Trophoblast cell (in vitro differentiated cells and primary cell): ENCODE data around the gene WWTR1.

Source experiments
- DNase-seq, 2 donors: peaks; one replicate each; pipeline ENCODE4 v3.0.0-alpha.2; 2016
- H2AFZ ChIP-seq: 2 replicates; pipeline ENCODE4 v1.6.1; 2013; ENCODE audit warnings: low read length, moderate library complexity, mild to moderate bottlenecking; ENCODE audit not compliant: insufficient read depth, poor library complexity
- H2AK5ac ChIP-seq: 2 replicates; pipeline ENCODE4 v1.6.1; 2013; ENCODE audit warnings: mild to moderate bottlenecking, low read length
- H2BK120ac ChIP-seq: 2 replicates; pipeline ENCODE4 v1.6.1; 2013; ENCODE audit warnings: low read length, mild to moderate bottlenecking, moderate library complexity; ENCODE audit not compliant: insufficient read depth, poor library complexity
- H2BK12ac ChIP-seq: 2 replicates; pipeline ENCODE4 v1.6.1; 2013; ENCODE audit warnings: mild to moderate bottlenecking, low read length, moderate library complexity
- H2BK5ac ChIP-seq: 2 replicates; pipeline ENCODE4 v1.6.1; 2013; ENCODE audit warnings: low read length, low read depth, moderate library complexity, mild to moderate bottlenecking; ENCODE audit not compliant: poor library complexity
- H3K14ac ChIP-seq: 2 replicates; pipeline ENCODE4 v1.6.1; 2013; ENCODE audit warnings: mild to moderate bottlenecking, low read length
- H3K18ac ChIP-seq: 2 replicates; pipeline ENCODE4 v1.6.1; 2013; ENCODE audit warnings: mild to moderate bottlenecking, low read length
- H3K23ac ChIP-seq: 2 replicates; pipeline ENCODE4 v1.6.1; 2013; ENCODE audit warnings: low read length
- H3K27ac ChIP-seq: 2 replicates; pipeline ENCODE4 v1.5.1; 2013; ENCODE audit warnings: low read depth, mild to moderate bottlenecking, inconsistent platforms, low read length, moderate library complexity
- H3K27me3 ChIP-seq: 2 replicates; pipeline ENCODE4 v1.6.1; 2013; ENCODE audit warnings: inconsistent platforms, mild to moderate bottlenecking, low read length, moderate library complexity; ENCODE audit not compliant: insufficient read depth
- H3K36me3 ChIP-seq, 2 experiments: 1 replicate in 1 of 2; 2 replicates in 1 of 2; pipeline ENCODE4 v1.6.1; 2013; ENCODE audit warnings: low read length in 2 of 2, mild to moderate bottlenecking in 2 of 2, moderate library complexity in 1 of 2; ENCODE audit not compliant: insufficient read depth in 2 of 2, control insufficient read depth in 1 of 2
- H3K4ac ChIP-seq: 2 replicates; pipeline ENCODE4 v1.6.1; 2013; ENCODE audit warnings: low read depth, mild to moderate bottlenecking, low read length, moderate library complexity
- H3K4me1 ChIP-seq, 2 experiments: 1 replicate in 1 of 2; 2 replicates in 1 of 2; pipeline ENCODE4 v1.6.1; 2013; ENCODE audit warnings: low read length in 2 of 2, mild to moderate bottlenecking in 2 of 2, moderate library complexity in 1 of 2; ENCODE audit not compliant: insufficient read depth in 2 of 2, control insufficient read depth in 1 of 2
- H3K4me2 ChIP-seq: 2 replicates; pipeline ENCODE4 v1.6.1; 2013; ENCODE audit warnings: inconsistent platforms, mild to moderate bottlenecking, low read length, moderate library complexity
- H3K4me3 ChIP-seq: 2 replicates; pipeline ENCODE4 v1.5.1; 2013; ENCODE audit warnings: mild to moderate bottlenecking, low read depth, low read length, inconsistent platforms
- H3K79me1 ChIP-seq: one replicate; pipeline ENCODE4 v1.6.1; 2013; ENCODE audit warnings: low read length
- H3K79me2 ChIP-seq: 2 replicates; pipeline ENCODE4 v1.6.1; 2013; ENCODE audit warnings: low read length, mild to moderate bottlenecking; ENCODE audit not compliant: control insufficient read depth, insufficient read depth, poor library complexity
- H3K9ac ChIP-seq: 2 replicates; pipeline ENCODE4 v1.6.1; 2013; ENCODE audit warnings: mild to moderate bottlenecking, low read length
- H3K9me3 ChIP-seq: 2 replicates; pipeline ENCODE4 v1.6.1; 2013; ENCODE audit warnings: low read depth, mild to moderate bottlenecking, control low read depth, inconsistent platforms, low read length; ENCODE audit not compliant: insufficient read depth
- H4K12ac ChIP-seq: 2 replicates; pipeline ENCODE4 v1.6.1; 2013; ENCODE audit warnings: low read depth, mild to moderate bottlenecking, low read length, moderate library complexity
- H4K8ac ChIP-seq: 2 replicates; pipeline ENCODE4 v1.6.1; 2013; ENCODE audit warnings: low read depth, mild to moderate bottlenecking, low read length, moderate library complexity
- H4K91ac ChIP-seq: one replicate; pipeline ENCODE4 v1.6.1; 2013; ENCODE audit warnings: low read depth, mild to moderate bottlenecking, low read length, moderate library complexity
- WGBS: extraction: QIAGEN DNeasy Blood & Tissue Kit; methylation state at CpG from one replicate; pipeline ENCODE4 v1.1.7; 2013; ENCODE audit warnings: missing lambda C conversion rate; ENCODE audit not compliant: insufficient read length, insufficient coverage; ENCODE audit errors: extremely low coverage; 5-methylcytosine and 5-hydroxymethylcytosine counted together

The WWTR1 gene

DNA sequence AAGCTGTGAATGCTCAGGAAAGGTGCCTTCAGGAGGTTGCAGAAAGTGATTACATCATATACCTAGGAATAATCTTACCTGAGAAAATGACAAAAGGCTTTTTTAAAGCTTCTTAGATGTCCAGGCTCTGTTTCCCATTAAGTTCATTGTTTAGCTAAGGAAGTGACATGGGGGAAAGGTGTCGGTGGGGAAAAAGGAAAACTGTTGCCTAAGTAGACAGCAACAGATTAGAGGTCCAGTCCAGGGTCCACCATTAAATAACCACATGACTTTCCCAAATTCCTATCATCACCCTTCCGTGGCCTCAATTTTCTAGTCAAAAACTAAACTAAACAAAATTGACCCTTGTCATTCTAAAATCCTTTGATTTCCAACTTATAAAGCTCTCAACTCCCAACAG lies 4.3 kb downstream of the WWTR1 start:
- peak overlapping the region; percentile 16 for H3K4me2 ChIP-seq
- no peak overlapping the region for H3K27ac ChIP-seq
- no peak overlapping the region for H2BK120ac ChIP-seq
- H3K14ac ChIP-seq, result no peak overlapping the region
- H3K23ac ChIP-seq, result no peak overlapping the region
- no peak overlapping the region for H2BK12ac ChIP-seq
- no peak for DNase-seq
- peaks cover 20% of the 10 kb centered on the region for H3K79me1 ChIP-seq
- no CpG with 5 or more reads among the region's 2 CpGs for WGBS
- H3K18ac ChIP-seq, result no peak overlapping the region
- H3K79me2 ChIP-seq, result peaks cover 27% of the 10 kb centered on the region
- H3K36me3 ChIP-seq, result peaks cover 11 to 19% of the 10 kb centered on the region in 2 experiments
- H4K91ac ChIP-seq, result no peak overlapping the region
- no peaks in the 10 kb centered on the region for H3K27me3 ChIP-seq
- no peaks in the 10 kb centered on the region for H3K9me3 ChIP-seq
- H3K9ac ChIP-seq, result no peak overlapping the region
- no peak overlapping the region for H3K4me3 ChIP-seq
- no peak overlapping the region for H2BK5ac ChIP-seq
- H3K4ac ChIP-seq, result peak overlapping the region; percentile 80
- H2AFZ ChIP-seq, result no peak overlapping the region
- no peak overlapping the region for H4K12ac ChIP-seq
- H3K4me1 ChIP-seq, result peaks cover 2 to 13% of the 10 kb centered on the region in 2 experiments
- H4K8ac ChIP-seq, result no peak overlapping the region
- H2AK5ac ChIP-seq, result no peak overlapping the region

DNA sequence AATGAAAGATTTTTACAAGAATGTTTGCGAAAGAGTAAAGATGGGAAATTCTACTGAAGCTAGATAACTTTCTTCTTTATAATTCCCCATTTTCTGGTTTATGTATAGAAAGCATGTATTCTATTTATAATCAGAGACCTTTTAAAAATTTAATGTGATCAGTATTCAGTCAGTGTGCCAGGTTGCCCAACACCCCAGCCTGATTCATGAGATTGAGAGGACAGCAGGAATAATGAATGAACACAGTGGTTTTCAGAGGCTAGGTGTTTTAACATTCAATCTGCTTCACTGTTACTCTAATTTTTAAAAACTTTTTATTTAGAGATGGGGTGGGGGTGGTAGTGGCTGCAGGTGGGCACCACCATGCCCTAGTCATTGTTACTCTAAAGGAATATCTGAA lies 4.7 kb downstream of the WWTR1 start:
- Histone ChIP-seq H3K36me3 (peaks cover 12 to 23% of the 10 kb centered on the region in 2 experiments), H2BK5ac (no peak overlapping the region), H3K27me3 (no peaks in the 10 kb centered on the region), H2BK120ac (no peak overlapping the region), H2AK5ac (no peak overlapping the region), H3K23ac (no peak overlapping the region), H4K91ac (no peak overlapping the region), H3K27ac (no peak overlapping the region), H3K4ac (peak overlapping the region; percentile 80), H3K79me2 (peaks cover 23% of the 10 kb centered on the region), H3K4me1 (peaks cover under 1 to 11% of the 10 kb centered on the region in 2 experiments), H3K79me1 (peaks cover 16% of the 10 kb centered on the region), H4K12ac (no peak overlapping the region), H4K8ac (no peak overlapping the region), H2BK12ac (no peak overlapping the region), H3K14ac (no peak overlapping the region), H3K9me3 (no peaks in the 10 kb centered on the region), H2AFZ (no peak overlapping the region), H3K4me2 (no peak overlapping the region), H3K9ac (no peak overlapping the region), H3K18ac (no peak overlapping the region), H3K4me3 (no peak overlapping the region)
- WGBS, result no CpG with 5 or more reads among the region's 1 CpG
- DNase-seq, result no peak

DNA sequence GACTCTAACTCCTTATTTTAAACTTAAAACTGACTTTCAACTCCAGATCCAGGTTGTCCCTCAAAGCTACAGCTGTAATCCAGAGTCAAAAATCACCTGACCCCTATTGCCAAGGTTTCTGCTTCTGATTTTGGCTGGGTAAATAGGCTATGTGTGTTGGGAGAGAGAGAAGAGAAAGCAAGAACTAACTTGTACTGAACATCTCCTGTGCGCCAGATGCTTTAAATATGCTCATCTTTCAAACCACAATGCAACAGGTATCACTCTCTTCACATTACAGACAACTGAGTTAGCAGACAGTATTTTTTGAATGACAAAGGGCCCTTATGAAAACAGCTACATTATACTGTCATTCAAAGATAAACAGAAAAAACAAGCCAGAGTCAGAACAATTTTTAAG lies 7.0 kb downstream of the WWTR1 start:
- no peak overlapping the region for H2AK5ac ChIP-seq
- no peak overlapping the region for H2AFZ ChIP-seq
- no peak overlapping the region for H3K4ac ChIP-seq
- no peak overlapping the region for H3K4me2 ChIP-seq
- H3K36me3 ChIP-seq, result peaks cover 14 to 28% of the 10 kb centered on the region in 2 experiments
- no peak overlapping the region for H3K23ac ChIP-seq
- H3K14ac ChIP-seq, result no peak overlapping the region
- no peak for DNase-seq
- H3K4me3 ChIP-seq, result no peak overlapping the region
- H4K91ac ChIP-seq, result no peak overlapping the region
- no CpG with 5 or more reads among the region's 1 CpG for WGBS
- H4K8ac ChIP-seq, result no peak overlapping the region
- peaks cover 7% of the 10 kb centered on the region for H3K79me2 ChIP-seq
- no peak overlapping the region for H2BK12ac ChIP-seq
- no peak overlapping the region for H2BK5ac ChIP-seq
- no peak overlapping the region for H3K27ac ChIP-seq
- H3K9ac ChIP-seq, result no peak overlapping the region
- H3K18ac ChIP-seq, result no peak overlapping the region
- no peaks in the 10 kb centered on the region for H3K27me3 ChIP-seq
- H3K79me1 ChIP-seq, result no peaks in the 10 kb centered on the region
- no peaks in the 10 kb centered on the region for H3K9me3 ChIP-seq
- no peak overlapping the region for H4K12ac ChIP-seq
- no peak overlapping the region for H2BK120ac ChIP-seq
- peaks cover 0 to 7% of the 10 kb centered on the region in 2 experiments for H3K4me1 ChIP-seq

DNA sequence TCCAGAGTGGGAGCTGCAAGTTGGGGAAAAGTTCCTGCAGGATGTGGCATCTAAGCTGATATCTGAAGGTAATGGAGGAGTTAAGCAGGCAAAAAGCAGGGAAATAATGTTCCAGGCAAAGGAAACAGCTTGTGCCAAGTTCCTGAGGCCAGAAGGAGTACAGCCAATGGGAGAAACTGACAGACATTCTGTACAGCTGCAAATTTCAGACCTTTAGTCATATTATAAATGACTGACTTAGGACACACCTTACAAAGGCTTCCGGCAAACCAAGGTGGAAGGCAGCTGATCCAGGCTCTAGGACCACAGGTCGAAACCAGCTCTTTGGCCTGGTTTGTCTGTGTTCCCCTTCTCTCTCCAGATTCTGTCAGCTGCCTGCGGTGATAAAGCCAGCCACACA lies 9.3 kb downstream of the WWTR1 start:
- Histone ChIP-seq H2BK120ac (no peak overlapping the region), H3K9me3 (no peaks in the 10 kb centered on the region), H2BK12ac (no peak overlapping the region), H3K36me3 (peaks cover 12 to 31% of the 10 kb centered on the region in 2 experiments), H4K91ac (no peak overlapping the region), H4K8ac (no peak overlapping the region), H3K4ac (peak overlapping the region; percentile 95), H2AK5ac (no peak overlapping the region), H2BK5ac (no peak overlapping the region), H3K79me1 (no peaks in the 10 kb centered on the region), H3K4me2 (no peak overlapping the region), H3K4me1 (peaks cover 0 to 2% of the 10 kb centered on the region in 2 experiments), H3K27me3 (no peaks in the 10 kb centered on the region), H3K27ac (no peak overlapping the region), H3K18ac (no peak overlapping the region), H4K12ac (no peak overlapping the region), H3K4me3 (no peak overlapping the region), H3K14ac (no peak overlapping the region), H3K9ac (no peak overlapping the region), H3K79me2 (peaks cover 9% of the 10 kb centered on the region), H2AFZ (no peak overlapping the region), H3K23ac (no peak overlapping the region)
- no CpG with 5 or more reads among the region's 3 CpGs for WGBS
- no peak for DNase-seq
